Vagina (tissue), 2 donors: Measurements from ENCODE around the gene CFAP100. TPM values are rescaled to one million over a fixed set of nuclear protein-coding genes. Genes with fewer than 3 reads are reported as not detected.

ENCODE experiments used
- DNase-seq, 2 donors: peaks; one replicate each; pipeline ENCODE4 v3.0.0-alpha.2; 2017; ENCODE audit errors: extremely low spot score in 2 of 2
- H3K27ac ChIP-seq: fragments of 200-600 bp; sonication (generic); one replicate; pipeline ENCODE4 v1.5.1; 2019
- H3K27me3 ChIP-seq: fragments of 200-600 bp; sonication (generic); one replicate; pipeline ENCODE4 v1.5.1; 2019
- H3K36me3 ChIP-seq, 2 donors: fragments of 200-600 bp; sonication (generic); one replicate each; pipeline ENCODE4 v1.5.1; 2017 to 2019
- H3K4me1 ChIP-seq: fragments of 200-600 bp; sonication (generic); one replicate; pipeline ENCODE4 v1.5.1; 2019
- H3K4me3 ChIP-seq, 2 donors: fragments of 200-600 bp; sonication (generic); 1 replicate in 1 of 2; 2 replicates in 1 of 2; pipeline ENCODE4 v1.5.1; 2016 to 2019
- H3K9me3 ChIP-seq: fragments of 200-600 bp; sonication (generic); one replicate; pipeline ENCODE4 v1.5.1; 2019
- CTCF ChIP-seq, 3 experiments: fragments of 450-650 bp in 2 of 3; fragments of 200-600 bp in 1 of 3; sonication (generic) in 1 of 3; IDR thresholded peaks; one replicate each; pipeline ENCODE4 v1.5.1; 2017 to 2019; ENCODE audit warnings: antibody characterized with exemption in 3 of 3, mild to moderate bottlenecking in 2 of 3, moderate library complexity in 2 of 3
- POLR2A ChIP-seq, 2 donors: fragments of 450-650 bp; IDR thresholded peaks; one replicate each; pipeline ENCODE4 v1.6.1; 2017; ENCODE audit warnings: antibody characterized with exemption in 2 of 2, mild to moderate bottlenecking in 2 of 2, moderate library complexity in 2 of 2
- POLR2AphosphoS5 ChIP-seq, 2 donors: sonication (generic); formaldehyde crosslinking; IDR thresholded peaks; one replicate each; pipeline ENCODE4 v1.9.0; 2017; ENCODE audit warnings: antibody characterized with exemption in 2 of 2, mild to moderate bottlenecking in 2 of 2, low read depth in 1 of 2; ENCODE audit not compliant: insufficient read depth in 1 of 2
- intact Hi-C: fragments of 100-400 bp; cut with DNase I; formaldehyde crosslinking; loops from one replicate; pipeline ENCODE4 v1.15.1; 2023
- total RNA-seq: library from RNA; depleted of rRNA; stranded (reverse); fragments of >200 nt; gene quantifications from one replicate; pipeline ENCODE4 v1.2.3, GENCODE V29; 2016

The CFAP100 gene
- total RNA-seq, 1 donor from 2014 or later: not detected

GRCh38 chr3:126485956-126486355 is 91.2 kb downstream of the CFAP100 start:
- Histone ChIP-seq H3K9me3 (no peaks in the 10 kb centered on the region), H3K27me3 (no peaks in the 10 kb centered on the region), H3K27ac (no peak overlapping the region), H3K4me3 (no peak overlapping the region), H3K4me1 (peaks cover 13% of the 10 kb centered on the region), H3K36me3 (no peaks in the 10 kb centered on the region)
- intact Hi-C loops: no loop called here
- TF ChIP-seq POLR2A (IDR thresholded peaks at IDR 0.05) (no peak), POLR2AphosphoS5 (IDR thresholded peaks at IDR 0.05; ENCODE audit: insufficient read depth in 1 of 2, low read depth in 1 of 2) (no peak), CTCF (IDR thresholded peaks at IDR 0.05) (no peak)
- DNase-seq: no peak

Other genes with a start within 250 kb of the CFAP100 start
- 19.2 TPM for gene ALDH1L1, start 214.3 kb upstream of the CFAP100 start, total RNA-seq
- gene KLF15, start 37.5 kb upstream of the CFAP100 start, total RNA-seq: 25.3 TPM
- gene ZXDC, start 81.0 kb downstream of the CFAP100 start, total RNA-seq: 36.8 TPM
- gene UROC1, start 122.9 kb downstream of the CFAP100 start, total RNA-seq: not detected
- 4.2 TPM for gene CHST13, start 129.2 kb downstream of the CFAP100 start, total RNA-seq
- not detected for gene C3orf22, start 164.0 kb downstream of the CFAP100 start, total RNA-seq